Neural progenitor cell (in vitro differentiated cells): ENCODE measurements around the gene CIROP.

Experiments used
- CTCF ChIP-seq: fragments of 200-600 bp; sonication (generic); IDR thresholded peaks from 2 replicates; pipeline ENCODE4 v1.5.1; 2017; ENCODE audit warnings: antibody characterized with exemption, mild to moderate bottlenecking
- EZH2 ChIP-seq: fragments of 200-600 bp; sonication (generic); IDR thresholded peaks from 2 replicates; pipeline ENCODE4 v1.6.1; 2017; ENCODE audit warnings: antibody characterized with exemption, mild to moderate bottlenecking, moderate library complexity

GRCh38 chr14:23058654-23059504 is 45.9 kb downstream of the CIROP start:
- TF ChIP-seq CTCF, result no peak
- TF ChIP-seq EZH2, result no peak
